Measurements from ENCODE around the gene PKLR. TPM values are rescaled to one million over a fixed set of nuclear protein-coding genes. Genes with fewer than 3 reads are reported as not detected.
"Not testable (repeated sequence)": the region's sequence is repeated elsewhere in the genome, so short reads cannot be mapped to it uniquely, and the experiment has no call there.

Gene PKLR
- total RNA-seq, 1 experiment from 2014 or later: not detected

- no peak for DNase-seq (ENCODE audit: extremely low read depth, low read depth)
Observed at GRCh38 chr1:155319536-155319935, 18.3 kb upstream of the PKLR start.

GRCh38 chr1:155318082-155318481, 16.8 kb upstream of the PKLR start:
- no peak for DNase-seq (ENCODE audit: extremely low read depth, low read depth)

GRCh38 chr1:155316922-155317321, 15.7 kb upstream of the PKLR start:
- no peak for DNase-seq (ENCODE audit: extremely low read depth, low read depth)

GRCh38 chr1:155313261-155313660, 12.0 kb upstream of the PKLR start:
- no peak for DNase-seq (ENCODE audit: extremely low read depth, low read depth)

DNA sequence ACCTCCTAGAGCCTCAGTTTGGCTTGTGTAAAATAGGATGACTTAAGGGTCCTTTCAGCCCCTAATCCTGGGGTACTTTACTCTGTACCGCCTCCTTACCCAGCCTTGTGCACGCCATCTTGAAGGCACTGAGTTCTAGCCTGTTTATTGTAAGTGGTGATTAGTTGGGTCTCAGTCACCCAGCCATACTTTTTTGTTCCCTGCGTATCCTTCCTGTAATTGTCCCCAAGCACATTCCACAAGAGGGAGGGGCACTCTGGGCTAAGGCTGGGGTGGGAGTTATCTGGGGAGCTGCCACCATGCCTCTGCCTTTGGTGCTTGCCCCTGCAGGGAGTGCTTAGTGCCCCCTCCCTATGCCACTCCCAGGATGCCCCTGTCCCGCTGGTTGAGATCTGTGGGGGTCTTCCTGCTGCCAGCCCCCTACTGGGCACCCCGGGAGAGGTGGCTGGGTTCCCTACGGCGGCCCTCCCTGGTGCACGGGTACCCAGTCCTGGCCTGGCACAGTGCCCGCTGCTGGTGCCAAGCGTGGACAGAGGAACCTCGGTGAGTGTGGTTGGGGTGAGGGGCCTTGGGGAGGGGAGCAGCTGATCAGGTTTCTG, 8.3 kb upstream of the PKLR start:
- DNase-seq (ENCODE audit: extremely low read depth, low read depth): no peak

DNA sequence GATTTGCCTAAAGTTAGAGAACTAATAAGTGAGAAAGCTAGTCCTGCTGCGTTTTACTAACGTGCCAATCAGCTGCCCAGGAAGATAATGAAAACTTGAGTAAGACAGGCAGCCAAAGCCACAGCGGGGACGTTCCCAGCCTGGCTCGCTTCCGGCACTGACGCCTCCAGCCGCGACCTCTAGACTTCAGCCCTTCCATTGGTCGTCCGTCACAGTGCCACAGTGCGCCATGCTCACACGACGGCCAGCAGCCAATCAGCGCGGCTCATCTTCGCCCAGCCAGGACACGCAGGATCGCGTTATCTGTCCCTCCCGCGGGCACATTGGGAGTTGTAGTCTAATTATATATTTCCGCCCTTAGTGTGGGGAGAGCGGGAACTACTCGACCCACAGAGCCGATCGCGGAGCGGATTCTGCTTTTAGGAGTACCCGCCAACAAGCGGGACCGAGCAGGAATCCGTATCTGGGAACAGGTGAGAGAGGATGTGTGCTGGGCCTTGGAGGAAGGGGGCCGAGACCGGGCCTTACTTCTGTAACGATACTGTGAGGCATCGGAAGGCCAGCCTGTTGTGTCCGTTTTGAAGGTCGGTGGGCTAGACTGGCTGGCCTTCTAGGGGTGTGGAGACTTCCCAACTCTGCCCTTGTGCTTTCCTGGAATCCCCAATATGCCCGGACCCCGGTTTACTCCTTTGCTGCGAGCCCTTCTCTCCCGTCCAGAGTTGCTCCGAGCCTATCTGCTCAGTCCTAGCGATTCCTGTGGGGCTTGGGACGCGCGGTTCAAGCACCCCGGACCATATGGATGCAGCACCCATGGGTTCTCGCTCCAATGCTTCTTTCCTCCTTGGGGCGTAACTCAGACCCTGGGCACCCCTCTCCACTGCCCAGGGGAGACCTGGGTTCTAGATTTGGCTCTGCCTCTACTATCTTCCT, 7.5 kb upstream of the PKLR start, which contains the start of gene FDPS:
Gene FDPS, plus strand, starts transcription at position 374 of the 930 bp plus-strand sequence. CDS start 924 bp downstream, outside the sequence.
- peak; percentile 100 for DNase-seq (ENCODE audit: extremely low read depth, low read depth)

GRCh38 chr1:155307247-155307740, 6.1 kb upstream of the PKLR start:
- DNase-seq (ENCODE audit: extremely low read depth, low read depth): no peak

GRCh38 chr1:155305881-155306391, 4.7 kb upstream of the PKLR start:
- DNase-seq (ENCODE audit: extremely low read depth, low read depth): no peak

DNA sequence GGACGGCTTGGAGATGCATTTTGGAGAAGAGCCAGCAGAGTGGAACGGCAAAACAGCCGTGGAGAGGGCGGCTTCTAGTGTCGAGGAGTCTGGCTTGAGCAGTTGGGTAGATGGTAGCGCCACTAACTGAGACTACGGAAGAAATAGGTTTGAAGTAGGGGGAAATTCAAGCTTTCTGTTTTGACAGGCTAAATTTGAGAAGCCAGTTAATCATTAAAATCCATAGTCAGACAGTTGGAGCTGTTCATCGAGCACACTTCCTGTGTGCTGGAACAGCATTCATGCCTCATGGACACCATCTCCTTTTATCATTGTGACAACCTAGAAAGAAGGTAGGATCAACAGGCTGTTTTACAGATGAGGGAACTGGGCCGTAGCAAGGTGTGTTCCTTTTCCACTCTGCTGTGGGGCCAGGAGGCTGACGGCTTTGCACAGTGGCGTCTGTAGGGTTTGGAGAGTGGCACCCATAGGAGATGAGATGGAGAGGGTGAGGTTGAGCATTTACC, 3.4 kb upstream of the PKLR start:
- no peak for DNase-seq (ENCODE audit: extremely low read depth, low read depth)

- no peak for DNase-seq (ENCODE audit: extremely low read depth, low read depth)
Observed at GRCh38 chr1:155300553-155301329, 497 bp downstream of the PKLR start.

DNA sequence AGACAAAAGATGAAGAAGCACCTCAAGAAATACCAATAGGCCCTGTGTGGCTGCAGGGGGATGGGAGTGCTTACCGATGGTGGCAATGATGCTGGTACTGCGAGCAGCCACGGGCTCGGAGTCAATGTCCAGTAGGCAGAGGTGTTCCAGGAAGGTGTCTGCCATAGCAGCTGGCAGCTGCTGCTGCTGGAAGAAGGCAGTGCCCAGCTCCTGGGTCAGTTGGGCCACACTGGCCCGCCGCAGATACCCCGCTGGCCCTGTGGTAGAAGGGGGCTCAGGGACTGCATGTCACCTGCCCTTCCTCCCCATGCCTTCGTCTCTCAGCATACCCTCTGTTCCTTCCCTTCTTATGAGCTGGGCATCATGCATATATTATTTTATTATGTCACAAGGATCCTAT, 1.2 kb downstream of the PKLR start:
- no peak for DNase-seq (ENCODE audit: extremely low read depth, low read depth)

DNA sequence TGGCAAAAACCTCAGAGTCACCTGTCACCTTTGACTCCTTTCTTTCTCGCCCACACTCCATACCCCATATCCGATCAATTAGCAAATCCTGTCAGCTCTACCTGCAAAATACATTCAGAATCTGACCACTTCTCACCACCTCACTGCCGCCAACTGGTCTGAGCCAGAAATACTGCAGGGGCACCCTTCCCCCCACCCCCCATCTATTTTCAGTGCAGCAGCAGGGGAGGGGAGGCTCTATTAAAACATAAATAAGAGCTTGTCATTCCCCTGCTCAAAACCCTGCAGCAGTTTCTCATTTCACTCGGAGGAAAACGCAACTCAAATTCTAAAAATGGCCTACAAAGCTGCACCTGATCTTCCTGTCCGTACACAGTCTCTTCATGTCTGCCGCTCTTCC, 3.9 kb downstream of the PKLR start:
- no peak for DNase-seq (ENCODE audit: extremely low read depth, low read depth)

GRCh38 chr1:155296661-155297060, 4.6 kb downstream of the PKLR start:
- DNase-seq (ENCODE audit: extremely low read depth, low read depth): no peak

- no peak for DNase-seq (ENCODE audit: extremely low read depth, low read depth)
Observed at GRCh38 chr1:155295942-155296267, 5.3 kb downstream of the PKLR start.

DNA sequence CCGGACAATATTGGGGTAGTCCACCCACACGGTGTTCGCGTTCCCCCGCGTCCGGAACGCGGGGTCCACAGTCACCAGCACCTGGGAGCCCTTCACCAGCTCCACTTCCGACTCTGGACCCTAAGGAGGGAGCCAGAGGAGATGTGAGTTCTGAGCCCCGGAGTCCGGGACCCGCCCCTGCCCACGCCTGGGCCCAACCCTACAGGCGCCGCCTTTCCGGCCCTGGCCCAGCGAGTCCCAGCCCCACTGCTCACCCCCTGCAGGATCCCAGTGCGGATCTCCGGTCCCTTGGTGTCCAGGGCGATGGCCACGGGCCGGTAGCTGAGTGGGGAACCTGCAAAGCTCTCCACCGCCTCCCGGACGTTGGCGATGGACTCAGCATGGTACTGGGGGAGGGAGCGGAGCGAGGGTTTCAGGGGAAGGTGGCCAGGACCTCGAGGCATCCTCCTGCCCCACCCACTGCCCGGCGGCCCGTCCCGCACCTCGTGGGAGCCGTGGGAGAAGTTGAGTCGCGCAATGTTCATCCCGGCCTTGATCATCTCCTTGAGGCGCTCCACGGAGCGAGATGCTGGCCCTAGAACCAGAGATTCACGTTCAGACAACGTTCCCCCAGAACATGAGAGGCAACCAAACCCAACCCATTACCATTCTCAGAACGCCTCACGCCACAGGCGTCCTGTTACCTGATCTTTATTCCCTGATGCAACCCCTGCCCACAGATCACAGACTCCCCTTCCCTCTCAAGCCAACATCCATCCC, 5.9 kb downstream of the PKLR start:
- DNase-seq (ENCODE audit: extremely low read depth, low read depth): no peak

GRCh38 chr1:155294520-155295182, 6.6 kb downstream of the PKLR start:
- no peak for DNase-seq (ENCODE audit: extremely low read depth, low read depth)

- no peak for DNase-seq (ENCODE audit: extremely low read depth, low read depth)
Observed at GRCh38 chr1:155293086-155293749, 8.0 kb downstream of the PKLR start.

- not testable (repeated sequence) for DNase-seq (ENCODE audit: extremely low read depth, low read depth)
Observed at GRCh38 chr1:155291006-155291405, 10.2 kb downstream of the PKLR start.

GRCh38 chr1:155287987-155288543, 13.2 kb downstream of the PKLR start:
- DNase-seq (ENCODE audit: extremely low read depth, low read depth): no peak

Measured in NCI-H460 (cell line).